ENCODE data around the gene MRC2. TPM values are rescaled to one million over a fixed set of nuclear protein-coding genes. Genes with fewer than 3 reads are reported as not detected.

The MRC2 gene
- total RNA-seq, 4 donors from 2014 or later = 7.9 to 47.2 (median 14.5) TPM

DNA sequence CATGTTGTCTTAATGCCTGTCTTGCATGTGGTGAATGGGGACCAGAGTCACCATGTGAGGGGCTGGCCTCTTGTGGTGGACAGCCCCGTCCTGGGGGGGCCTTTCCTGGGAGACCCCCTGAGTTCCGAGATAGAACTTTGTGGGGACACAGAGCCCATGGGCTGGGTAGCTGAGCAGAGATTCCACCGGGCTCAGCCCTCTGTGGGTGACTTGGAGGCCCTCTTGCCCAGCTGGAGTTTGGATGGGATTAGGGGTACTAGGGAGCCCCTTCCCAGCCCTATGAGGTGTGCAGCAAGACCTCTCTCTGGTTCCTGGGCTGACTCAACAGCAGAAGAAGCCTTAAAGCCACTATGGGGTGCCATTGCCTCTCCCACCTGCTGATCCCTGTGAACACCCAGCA, 38.1 kb downstream of the MRC2 start:
- Histone ChIP-seq H3K4me3 (no peak overlapping the region), H3K9me3 (no peaks in the 10 kb centered on the region), H3K27ac (no peak overlapping the region), H3K4me1 (no peaks in the 10 kb centered on the region), H3K27me3 (no peaks in the 10 kb centered on the region), H3K36me3 (no peaks in the 10 kb centered on the region)
- in situ Hi-C loops (cut with MboI; ENCODE audit: low pct_ligation_motif_present in 1 of 4, low pct_unique_long_range_greater_than_20kb in 1 of 4, low sequenced_read_pairs in 3 of 4) (no loop called here), intact Hi-C loops (cut with DNase I; ENCODE audit: low total_unique reads) (no loop called here)
- TF ChIP-seq EP300 (IDR thresholded peaks at IDR 0.05; ENCODE audit: low read depth) = no peak
- no peak for TF ChIP-seq POLR2A (IDR thresholded peaks at IDR 0.05)
- no peak for DNase-seq
- 86 to 93% methylated on average over 1 to 3 of the region's 3 CpGs for WGBS, 2 donors (ENCODE audit: low coverage in 1 of 2)

GRCh38 chr17:62666061-62666800, 38.8 kb downstream of the MRC2 start:
- TF ChIP-seq EP300 (IDR thresholded peaks at IDR 0.05; ENCODE audit: low read depth) = no peak
- no peak for TF ChIP-seq CTCF (IDR thresholded peaks at IDR 0.05)
- TF ChIP-seq POLR2AphosphoS5 (IDR thresholded peaks at IDR 0.05) = no peak
- TF ChIP-seq POLR2A (IDR thresholded peaks at IDR 0.05) = no peak
- no peaks in the 10 kb centered on the region for H3K27me3 ChIP-seq
- in situ Hi-C loops (cut with MboI; ENCODE audit: low pct_ligation_motif_present in 1 of 4, low pct_unique_long_range_greater_than_20kb in 1 of 4, low sequenced_read_pairs in 3 of 4) (no loop called here), intact Hi-C loops (cut with DNase I; ENCODE audit: low total_unique reads) (no loop called here)
- no peaks in the 10 kb centered on the region for H3K9me3 ChIP-seq
- no peak overlapping the region for H3K27ac ChIP-seq
- no peaks in the 10 kb centered on the region for H3K4me1 ChIP-seq
- no peak for DNase-seq
- no peaks in the 10 kb centered on the region for H3K36me3 ChIP-seq
- H3K4me3 ChIP-seq = no peak overlapping the region
- 81 to 91% methylated on average over 4 to 30 of the region's 30 CpGs for WGBS, 2 donors (ENCODE audit: low coverage in 1 of 2)

DNA sequence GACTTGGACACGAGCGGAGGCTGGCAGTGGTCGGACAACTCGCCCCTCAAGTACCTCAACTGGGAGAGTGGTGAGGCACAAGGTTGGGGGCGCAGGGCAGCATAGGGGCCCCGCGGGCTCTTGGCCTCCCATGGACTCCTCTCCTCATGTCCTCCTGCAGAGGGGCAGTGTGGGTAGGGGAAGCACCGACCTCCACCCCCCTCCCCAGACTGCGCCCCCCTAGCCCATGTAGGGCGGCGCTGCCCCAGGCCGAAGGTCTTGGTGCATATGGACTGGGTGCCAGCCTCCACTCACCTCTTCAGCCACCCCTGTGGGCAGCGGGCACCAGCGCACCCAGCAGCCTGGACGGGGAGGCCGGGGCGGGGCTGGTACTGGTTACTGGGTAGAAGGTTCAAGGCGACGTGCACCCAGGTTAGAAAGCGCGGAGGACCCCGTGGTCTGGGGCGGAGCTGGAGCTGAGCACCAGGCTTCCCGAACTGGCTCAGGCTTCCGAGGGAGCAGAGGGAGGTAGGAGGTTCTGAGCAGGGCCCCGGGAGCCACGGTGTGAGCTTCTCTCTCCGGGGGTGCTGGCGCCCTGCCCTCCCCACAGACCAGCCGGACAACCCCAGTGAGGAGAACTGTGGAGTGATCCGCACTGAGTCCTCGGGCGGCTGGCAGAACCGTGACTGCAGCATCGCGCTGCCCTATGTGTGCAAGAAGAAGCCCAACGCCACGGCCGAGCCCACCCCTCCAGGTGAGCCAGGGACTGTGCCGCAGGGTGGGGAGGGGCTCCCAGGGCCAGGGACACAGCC, 39.5 kb downstream of the MRC2 start:
- DNase-seq = no peak
- H3K4me3 ChIP-seq = no peak overlapping the region
- intact Hi-C loops (cut with DNase I; ENCODE audit: low total_unique reads) = no loop called here
- H3K36me3 ChIP-seq = no peaks in the 10 kb centered on the region
- no peaks in the 10 kb centered on the region for H3K27me3 ChIP-seq
- H3K27ac ChIP-seq = no peak overlapping the region
- WGBS, 2 donors (ENCODE audit: low coverage in 1 of 2) = 90% methylated on average over 30 of the region's 40 CpGs; no CpG with 5 or more reads in 1 of the 2 donors
- H3K4me1 ChIP-seq = no peaks in the 10 kb centered on the region
- TF ChIP-seq EP300 (IDR thresholded peaks at IDR 0.05; ENCODE audit: low read depth) = no peak
- H3K9me3 ChIP-seq = no peaks in the 10 kb centered on the region
- in situ Hi-C loops (cut with MboI; ENCODE audit: low pct_ligation_motif_present in 1 of 4, low pct_unique_long_range_greater_than_20kb in 1 of 4, low sequenced_read_pairs in 3 of 4) = no loop called here

DNA sequence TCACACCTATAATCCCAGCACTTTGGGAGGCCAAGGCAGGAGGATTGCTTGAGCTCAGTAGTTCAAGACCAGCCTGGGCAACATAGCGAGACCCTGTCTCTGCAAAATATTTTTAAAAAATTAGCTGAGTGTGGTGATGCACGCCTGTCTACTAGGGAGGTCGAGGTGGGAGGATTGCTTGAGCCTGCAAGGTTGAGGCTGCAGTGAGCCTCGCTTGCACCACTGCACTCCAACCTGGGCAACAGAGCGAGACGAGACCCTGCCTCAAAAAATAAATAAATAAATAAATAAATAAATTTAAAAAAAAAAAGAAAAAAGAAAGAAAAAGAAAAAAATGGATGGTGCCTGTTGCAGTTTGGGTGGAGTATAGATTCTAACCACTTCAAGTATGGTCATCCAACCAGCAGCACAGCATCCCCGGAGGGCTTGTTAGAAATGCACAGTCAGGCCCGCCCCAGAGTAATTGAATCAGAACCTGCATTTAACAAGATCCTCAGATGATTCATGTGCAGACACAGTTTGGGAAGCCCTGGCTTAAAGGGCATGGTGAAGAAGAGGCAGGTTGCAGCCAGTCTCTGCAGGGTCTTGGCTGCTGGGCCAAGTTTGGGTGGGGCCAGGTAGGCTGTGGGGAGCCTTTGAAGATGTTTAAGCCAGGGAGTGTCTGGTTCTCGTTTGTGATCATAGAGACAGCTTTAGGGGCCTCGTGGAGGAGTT, 40.8 kb downstream of the MRC2 start:
- in situ Hi-C loops (cut with MboI; ENCODE audit: low pct_ligation_motif_present in 1 of 4, low pct_unique_long_range_greater_than_20kb in 1 of 4, low sequenced_read_pairs in 3 of 4) = no loop called here
- Histone ChIP-seq H3K4me3 (no peak overlapping the region), H3K4me1 (no peaks in the 10 kb centered on the region), H3K36me3 (no peaks in the 10 kb centered on the region), H3K27ac (no peak overlapping the region), H3K9me3 (no peaks in the 10 kb centered on the region), H3K27me3 (no peaks in the 10 kb centered on the region)
- 78 to 83% methylated on average over 6 to 10 of the region's 10 CpGs for WGBS, 2 donors (ENCODE audit: low coverage in 1 of 2)
- no peak for TF ChIP-seq POLR2AphosphoS5 (IDR thresholded peaks at IDR 0.05)
- no peak for TF ChIP-seq CTCF (IDR thresholded peaks at IDR 0.05)
- TF ChIP-seq EP300 (IDR thresholded peaks at IDR 0.05; ENCODE audit: low read depth) = no peak
- TF ChIP-seq POLR2A (IDR thresholded peaks at IDR 0.05) = no peak
- DNase-seq = no peak
- intact Hi-C loops (cut with DNase I; ENCODE audit: low total_unique reads) = no loop called here
